GM10266 (cell line): Measurements from ENCODE around the gene NAA38.

ENCODE experiments used
- DNase-seq: peaks from one replicate; pipeline ENCODE4 v3.0.0; 2012; ENCODE audit errors: extremely low spot score
- TF ChIP-seq, protein P1 (sequence below): IDR thresholded peaks from 2 replicates; pipeline ENCODE4 v1.5.1; 2012; ENCODE audit warnings: mild to moderate bottlenecking, low read depth; ENCODE audit not compliant: control insufficient read depth, insufficient read depth; ENCODE audit errors: missing control alignments

Gene NAA38

DNA sequence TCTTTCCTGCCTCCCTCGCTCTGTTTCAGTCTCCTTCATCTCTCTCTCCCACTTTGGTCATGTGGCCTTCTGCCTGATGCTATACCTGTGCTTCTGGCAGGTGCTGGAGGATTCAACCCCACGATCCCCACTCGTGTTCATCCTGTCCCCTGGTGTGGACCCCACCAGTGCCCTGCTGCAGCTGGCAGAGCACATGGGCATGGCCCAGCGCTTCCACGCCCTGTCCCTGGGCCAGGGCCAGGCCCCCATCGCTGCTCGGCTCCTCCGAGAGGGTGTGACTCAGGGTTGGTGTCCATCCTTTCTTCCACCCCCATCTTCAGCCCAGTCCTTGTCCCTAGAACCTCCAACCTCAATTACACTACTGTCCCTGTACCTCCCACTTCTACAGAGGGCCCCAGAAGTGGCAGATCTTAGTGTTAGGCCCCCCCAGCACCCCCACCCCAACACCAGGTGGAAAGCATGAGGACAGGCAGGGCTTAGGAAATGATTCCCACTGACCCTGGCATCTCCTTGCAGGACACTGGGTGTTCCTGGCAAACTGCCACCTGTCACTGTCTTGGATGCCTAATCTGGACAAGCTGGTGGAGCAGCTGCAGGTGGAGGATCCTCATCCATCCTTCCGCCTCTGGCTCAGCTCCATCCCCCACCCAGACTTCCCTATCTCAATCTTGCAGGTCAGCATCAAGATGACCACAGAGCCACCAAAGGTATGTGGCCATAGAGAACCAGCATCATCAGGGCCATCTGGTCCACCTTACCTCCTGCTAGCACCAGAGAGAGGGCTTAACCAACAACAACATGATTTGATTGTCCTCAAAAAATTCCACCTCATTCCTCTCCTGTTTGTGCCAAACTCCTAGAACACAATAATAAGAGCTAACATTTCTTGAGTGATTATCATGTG lies 33.1 kb downstream of the NAA38 start:
- DNase-seq = no peak
- TF ChIP-seq, protein P1, sequence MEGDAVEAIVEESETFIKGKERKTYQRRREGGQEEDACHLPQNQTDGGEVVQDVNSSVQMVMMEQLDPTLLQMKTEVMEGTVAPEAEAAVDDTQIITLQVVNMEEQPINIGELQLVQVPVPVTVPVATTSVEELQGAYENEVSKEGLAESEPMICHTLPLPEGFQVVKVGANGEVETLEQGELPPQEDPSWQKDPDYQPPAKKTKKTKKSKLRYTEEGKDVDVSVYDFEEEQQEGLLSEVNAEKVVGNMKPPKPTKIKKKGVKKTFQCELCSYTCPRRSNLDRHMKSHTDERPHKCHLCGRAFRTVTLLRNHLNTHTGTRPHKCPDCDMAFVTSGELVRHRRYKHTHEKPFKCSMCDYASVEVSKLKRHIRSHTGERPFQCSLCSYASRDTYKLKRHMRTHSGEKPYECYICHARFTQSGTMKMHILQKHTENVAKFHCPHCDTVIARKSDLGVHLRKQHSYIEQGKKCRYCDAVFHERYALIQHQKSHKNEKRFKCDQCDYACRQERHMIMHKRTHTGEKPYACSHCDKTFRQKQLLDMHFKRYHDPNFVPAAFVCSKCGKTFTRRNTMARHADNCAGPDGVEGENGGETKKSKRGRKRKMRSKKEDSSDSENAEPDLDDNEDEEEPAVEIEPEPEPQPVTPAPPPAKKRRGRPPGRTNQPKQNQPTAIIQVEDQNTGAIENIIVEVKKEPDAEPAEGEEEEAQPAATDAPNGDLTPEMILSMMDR = no peak

DNA sequence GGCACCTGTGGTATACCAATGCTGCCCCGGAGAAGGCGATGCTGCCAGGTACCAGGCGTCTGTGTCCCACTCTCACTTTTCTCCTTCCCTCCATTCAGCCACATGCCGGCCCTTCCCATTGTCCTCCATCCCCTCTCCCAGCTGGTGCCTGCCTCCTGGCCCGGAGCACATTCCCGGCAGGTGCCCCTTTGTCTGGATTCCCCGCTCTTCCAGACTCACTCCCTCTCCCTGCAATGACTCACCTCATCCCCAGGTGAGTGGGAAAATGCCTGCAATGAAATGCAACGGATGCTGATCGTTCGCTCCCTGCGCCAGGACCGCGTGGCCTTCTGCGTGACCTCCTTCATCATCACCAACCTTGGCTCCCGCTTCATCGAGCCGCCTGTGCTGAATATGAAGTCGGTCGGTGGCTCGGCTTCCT lies 33.8 kb downstream of the NAA38 start:
- TF ChIP-seq, protein P1 = no peak
- no peak for DNase-seq

DNA sequence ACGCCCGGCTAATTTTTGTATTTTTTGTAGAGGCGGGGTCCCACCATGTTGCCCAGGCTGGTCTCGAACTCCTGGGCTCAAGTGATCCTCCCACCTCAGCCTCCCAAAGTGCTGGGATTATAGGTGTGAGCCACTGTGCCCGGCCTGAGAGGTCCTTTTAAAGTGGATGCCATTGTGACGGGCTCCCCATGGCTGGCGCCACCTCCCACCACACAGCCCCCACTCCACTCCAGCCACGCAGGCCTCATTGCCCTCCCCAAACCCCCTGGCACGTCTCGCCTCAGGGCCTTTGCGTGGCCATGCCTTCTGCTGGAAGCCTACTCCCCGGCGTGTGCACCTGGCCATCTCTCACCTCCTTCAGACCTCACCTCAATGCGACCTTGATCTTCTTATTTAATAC lies 35.2 kb downstream of the NAA38 start:
- no peak for DNase-seq
- TF ChIP-seq, protein P1 = no peak

DNA sequence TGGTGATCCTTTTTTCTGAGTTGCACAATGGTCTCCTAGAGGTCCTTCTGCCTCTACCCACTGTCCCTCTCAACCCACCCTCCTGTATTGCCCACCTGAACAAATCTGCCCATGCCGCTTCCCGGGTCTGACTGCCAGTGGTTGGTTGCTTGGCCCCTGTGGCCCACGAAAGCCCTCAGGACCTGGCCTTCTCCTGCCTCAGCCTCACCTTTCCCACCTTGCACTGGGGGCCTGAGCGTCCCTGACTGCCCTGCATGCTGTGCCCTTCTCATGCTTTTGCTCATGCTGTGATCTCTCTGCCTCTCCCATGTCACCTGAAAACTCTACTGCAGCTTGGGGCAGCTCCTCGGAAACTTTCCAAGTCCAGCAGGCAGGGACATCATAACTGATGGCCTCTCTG lies 37.1 kb downstream of the NAA38 start:
- TF ChIP-seq, protein P1 = no peak
- no peak for DNase-seq

DNA sequence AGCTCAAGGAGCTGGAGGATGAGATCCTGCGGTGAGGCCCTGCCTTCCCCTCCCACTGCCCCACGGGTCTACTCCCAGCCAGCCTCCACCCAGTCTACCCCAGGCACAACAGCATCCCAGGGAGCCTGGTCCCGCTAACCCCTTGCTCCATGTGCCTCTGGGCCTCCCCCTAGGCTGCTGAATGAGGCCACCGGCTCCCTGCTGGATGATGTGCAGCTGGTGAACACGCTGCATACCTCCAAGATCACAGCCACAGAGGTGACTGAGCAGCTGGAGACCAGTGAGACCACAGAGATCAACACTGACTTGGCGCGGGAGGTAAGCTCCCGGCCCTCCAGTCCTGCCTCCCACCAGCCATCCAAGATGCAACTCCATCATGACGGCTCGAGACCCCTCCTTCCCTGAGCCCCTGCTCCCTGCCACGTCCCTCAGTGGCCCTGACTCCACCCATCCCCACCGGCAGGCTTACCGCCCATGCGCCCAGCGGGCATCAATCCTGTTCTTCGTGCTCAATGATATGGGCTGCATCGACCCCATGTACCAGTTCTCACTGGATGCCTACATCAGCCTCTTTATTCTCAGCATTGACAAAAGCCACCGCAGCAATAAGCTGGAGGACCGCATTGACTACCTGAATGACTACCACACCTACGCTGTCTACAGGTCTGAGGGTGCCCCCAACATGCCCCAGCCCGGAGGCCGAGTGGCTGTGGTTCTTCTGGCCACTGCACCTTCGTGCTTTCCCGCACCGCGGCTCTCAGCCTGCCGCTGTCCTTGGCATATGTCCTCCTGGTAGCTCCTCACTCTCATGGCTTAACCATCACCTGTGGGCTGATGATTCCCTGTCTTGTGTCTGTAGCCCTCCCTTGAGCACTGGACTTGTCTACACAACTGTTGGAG lies 38.4 kb downstream of the NAA38 start:
- TF ChIP-seq, protein P1 = no peak
- DNase-seq = no peak

DNA sequence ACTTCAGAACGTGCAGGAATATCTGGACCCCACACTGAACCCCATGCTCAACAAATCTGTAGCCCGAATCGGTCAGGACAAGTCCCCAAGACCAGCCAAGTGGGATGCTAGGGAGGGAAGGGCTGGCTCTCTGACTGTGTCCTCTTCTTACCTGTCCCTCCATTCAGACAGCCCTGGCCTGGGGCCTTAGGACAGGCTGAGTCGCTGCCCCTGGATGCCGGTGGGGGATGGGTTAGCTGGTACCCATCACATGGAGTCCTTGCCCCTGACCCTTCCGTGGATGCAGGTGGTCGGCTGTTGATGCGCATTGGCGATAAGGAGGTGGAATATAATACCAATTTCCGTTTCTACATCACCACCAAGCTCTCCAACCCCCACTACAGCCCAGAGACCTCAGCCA lies 39.3 kb downstream of the NAA38 start:
- TF ChIP-seq, protein P1 = no peak

More for the DNA sequence above, 39.3 kb downstream of the NAA38 start:
- no peak for DNase-seq
